GM13977 (cell line): ENCODE measurements around the gene DAPK3.

ENCODE experiments used
- DNase-seq: peaks from one replicate; pipeline ENCODE4 v3.0.0; 2012; ENCODE audit warnings: low spot score
- in situ Hi-C: fragments of 300-500 bp; cut with MboI; formaldehyde crosslinking; loops from one replicate; pipeline ENCODE4 v1.12.0; 2022; ENCODE audit warnings: low sequenced_read_pairs, low pct_unique_long_range_greater_than_20kb, mixed read lengths, inconsistent platforms; ENCODE audit not compliant: unreplicated experiment
- TF ChIP-seq, protein P1 (sequence below): IDR thresholded peaks from 2 replicates; pipeline ENCODE4 v1.5.1; 2012; ENCODE audit warnings: mild to moderate bottlenecking, control low read depth; ENCODE audit not compliant: insufficient read depth; ENCODE audit errors: extremely low read depth, missing control alignments

DAPK3 gene

DNA sequence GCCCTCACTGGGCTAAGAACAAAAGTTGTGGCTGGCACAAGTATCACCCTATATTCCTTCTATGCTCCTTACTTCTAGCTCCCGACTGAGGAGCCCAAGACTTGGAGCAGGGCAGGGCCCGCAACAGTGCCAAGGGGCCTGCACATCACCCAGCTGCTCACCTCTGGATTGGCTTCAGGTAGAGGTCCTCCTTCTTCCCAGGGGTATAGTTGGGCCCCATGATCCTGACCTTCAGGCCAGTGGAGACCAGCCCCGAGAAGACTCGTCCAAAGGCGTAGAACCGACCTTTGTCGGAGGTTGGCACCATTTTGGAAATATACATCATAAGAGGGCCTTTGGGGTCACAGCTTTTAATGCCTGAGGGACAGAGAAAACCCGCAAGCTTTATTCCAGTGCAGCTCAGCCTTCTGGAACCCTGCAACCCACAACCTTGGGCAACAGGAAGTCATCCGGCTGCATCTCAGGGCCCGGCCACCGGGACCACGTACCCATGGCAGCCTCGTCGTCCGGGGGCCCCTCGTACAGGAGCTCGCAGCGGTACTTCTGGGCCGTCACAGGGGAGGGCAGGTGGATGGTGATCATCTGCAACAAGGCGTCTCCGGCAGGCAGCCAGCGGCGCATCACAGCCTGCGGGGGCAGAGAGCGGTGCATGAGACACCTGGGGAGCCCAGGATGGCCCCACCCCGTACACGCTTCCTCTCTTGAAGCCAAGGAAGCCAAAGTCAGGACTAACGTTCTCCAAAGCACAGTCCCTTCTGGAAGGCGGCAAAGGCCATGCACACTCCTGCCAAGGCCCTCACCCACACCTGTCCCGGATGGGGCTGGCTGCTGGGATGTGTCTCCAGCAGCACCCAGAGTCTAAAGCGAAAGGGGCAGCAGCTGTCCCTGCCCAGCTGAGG is 9.7 kb upstream of the DAPK3 start:
- TF ChIP-seq, protein P1, sequence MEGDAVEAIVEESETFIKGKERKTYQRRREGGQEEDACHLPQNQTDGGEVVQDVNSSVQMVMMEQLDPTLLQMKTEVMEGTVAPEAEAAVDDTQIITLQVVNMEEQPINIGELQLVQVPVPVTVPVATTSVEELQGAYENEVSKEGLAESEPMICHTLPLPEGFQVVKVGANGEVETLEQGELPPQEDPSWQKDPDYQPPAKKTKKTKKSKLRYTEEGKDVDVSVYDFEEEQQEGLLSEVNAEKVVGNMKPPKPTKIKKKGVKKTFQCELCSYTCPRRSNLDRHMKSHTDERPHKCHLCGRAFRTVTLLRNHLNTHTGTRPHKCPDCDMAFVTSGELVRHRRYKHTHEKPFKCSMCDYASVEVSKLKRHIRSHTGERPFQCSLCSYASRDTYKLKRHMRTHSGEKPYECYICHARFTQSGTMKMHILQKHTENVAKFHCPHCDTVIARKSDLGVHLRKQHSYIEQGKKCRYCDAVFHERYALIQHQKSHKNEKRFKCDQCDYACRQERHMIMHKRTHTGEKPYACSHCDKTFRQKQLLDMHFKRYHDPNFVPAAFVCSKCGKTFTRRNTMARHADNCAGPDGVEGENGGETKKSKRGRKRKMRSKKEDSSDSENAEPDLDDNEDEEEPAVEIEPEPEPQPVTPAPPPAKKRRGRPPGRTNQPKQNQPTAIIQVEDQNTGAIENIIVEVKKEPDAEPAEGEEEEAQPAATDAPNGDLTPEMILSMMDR = no peak
- in situ Hi-C loops = no loop called here
- DNase-seq = no peak

- DNase-seq = no peak
- in situ Hi-C loops = no loop called here
- TF ChIP-seq, protein P1 = no peak
Measured at GRCh38 chr19:3979674-3980352, 8.9 kb upstream of the DAPK3 start.

GRCh38 chr19:3979289-3979673 is 8.4 kb upstream of the DAPK3 start:
- TF ChIP-seq, protein P1 = no peak
- no peak for DNase-seq
- in situ Hi-C loops = no loop called here

DNA sequence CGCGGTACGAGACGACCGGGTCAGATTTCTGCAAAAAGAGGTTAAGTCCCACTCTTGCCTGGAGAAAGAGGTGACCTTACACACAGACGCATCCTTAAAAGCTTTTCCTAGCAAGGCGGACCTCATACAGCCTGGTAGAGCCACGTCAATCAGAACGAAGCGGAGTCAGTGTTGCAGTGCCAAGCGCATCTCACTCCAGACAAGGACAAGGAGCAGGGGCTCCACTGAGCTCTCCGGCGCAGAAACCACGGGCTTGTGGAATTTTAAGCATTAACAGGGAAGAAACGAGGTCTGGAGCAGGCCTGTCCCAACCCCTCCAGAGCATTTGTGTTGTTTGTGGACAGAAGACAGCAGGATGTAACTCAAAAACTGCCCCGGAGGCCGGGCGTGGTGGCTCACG is 7.2 kb upstream of the DAPK3 start:
- no peak for DNase-seq
- TF ChIP-seq, protein P1 = no peak
- in situ Hi-C loops = no loop called here

DNA sequence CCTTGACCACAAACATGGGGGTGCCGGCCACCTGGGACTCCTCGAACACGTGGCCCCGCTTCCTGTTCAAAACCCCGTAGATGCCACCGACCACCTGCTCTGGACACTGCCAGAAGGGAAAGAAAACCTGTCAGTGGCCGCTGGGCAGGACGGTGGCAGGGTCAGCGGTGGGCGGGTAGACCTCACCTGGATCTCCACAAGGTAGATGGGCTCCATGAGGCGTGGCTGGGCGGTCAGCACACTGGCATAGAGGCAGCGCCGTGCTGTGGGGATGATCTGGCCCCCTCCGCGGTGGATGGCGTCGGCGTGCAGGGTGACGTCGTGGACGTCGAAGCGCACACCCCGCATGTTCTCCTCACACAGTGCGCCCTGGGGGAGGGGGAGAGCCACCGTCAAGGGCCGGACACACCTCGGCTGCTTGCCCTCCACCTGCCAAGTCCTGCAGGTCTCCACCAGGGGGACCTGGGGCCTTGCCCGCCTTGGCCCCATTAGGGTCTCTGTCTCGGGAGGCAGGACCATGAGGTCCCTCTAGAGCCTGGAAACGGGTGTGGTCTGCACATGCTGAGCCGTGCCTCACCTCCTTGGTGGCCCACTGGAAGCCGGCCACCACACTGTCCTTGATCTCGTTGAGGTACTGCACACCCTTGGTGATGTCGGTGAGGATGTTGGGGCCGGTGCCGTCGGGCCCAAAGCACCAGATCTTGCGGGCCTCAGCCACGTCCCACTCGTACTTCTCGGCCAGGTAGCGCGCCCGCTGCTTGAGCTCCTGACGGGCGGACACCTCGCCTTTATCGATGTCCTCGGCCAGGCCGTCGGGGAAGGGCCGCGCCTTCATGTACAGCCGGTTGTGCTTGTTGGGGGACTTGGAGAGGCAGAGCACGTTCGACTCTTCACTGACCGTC is 6.6 kb upstream of the DAPK3 start:
- DNase-seq = no peak
- TF ChIP-seq, protein P1 = no peak
- in situ Hi-C loops = no loop called here
